ENCODE data around the gene AMY1B.
"Not testable (repeated sequence)": the region's sequence is repeated elsewhere in the genome, so short reads cannot be mapped to it uniquely, and the experiment has no call there.

DNA sequence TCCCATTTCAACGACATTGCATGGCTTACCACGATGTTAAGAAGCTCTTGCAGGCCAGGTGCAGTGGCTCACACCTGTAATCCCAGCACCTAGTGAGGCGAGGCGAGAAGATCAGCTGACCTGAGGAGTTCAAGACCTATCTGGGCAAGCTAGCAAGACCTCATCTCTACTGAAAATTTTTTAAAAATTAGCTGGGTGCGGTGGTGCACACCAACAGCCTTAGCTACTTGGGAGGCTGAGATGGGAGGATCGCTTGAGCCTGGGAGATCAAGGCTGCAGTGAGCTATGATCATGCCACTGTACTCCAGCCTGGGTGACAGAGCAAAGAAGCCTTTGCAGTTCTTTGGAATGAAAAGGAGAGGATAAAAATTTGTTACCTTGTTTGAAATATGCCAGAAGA lies 21.4 kb upstream of the AMY1B start:
- TF ChIP-seq CTCF, POLR2A (IDR thresholded peaks at IDR 0.05): not testable (repeated sequence)

Data from vagina (tissue), 2 donors.